Lung (tissue), 12 donors: ENCODE data around the gene RXRB. TPM values are rescaled to one million over a fixed set of nuclear protein-coding genes. Genes with fewer than 3 reads are reported as not detected.

ENCODE experiments used
- ATAC-seq: fragments of 200-7000 bp; cut with Tn5 transposase; one replicate; pipeline ENCODE4 v1.9.1; 2020; ENCODE audit warnings: moderate number of reproducible peaks; ENCODE audit not compliant: insufficient read depth, low FRiP score
- DNase-seq, 3 donors: peaks; one replicate each; pipeline ENCODE4 v3.0.0-alpha.2; 2013 to 2017
- H3K27ac ChIP-seq, 2 donors: one replicate each; pipeline ENCODE4 v1.5.1; 2013; ENCODE audit warnings: mild to moderate bottlenecking in 2 of 2, moderate library complexity in 2 of 2, control low read depth in 1 of 2, inconsistent platforms in 1 of 2, low read depth in 1 of 2, low read length in 1 of 2
- H3K27me3 ChIP-seq, 3 donors: one replicate each; pipeline ENCODE4 v1.5.1; 2013; ENCODE audit warnings: low read length in 2 of 3; ENCODE audit not compliant: control insufficient read depth in 3 of 3, insufficient read depth in 3 of 3
- H3K36me3 ChIP-seq, 4 donors: one replicate each; pipeline ENCODE4 v1.5.1; 2013; ENCODE audit warnings: low read length in 4 of 4, mild to moderate bottlenecking in 1 of 4, moderate library complexity in 1 of 4; ENCODE audit not compliant: control insufficient read depth in 4 of 4, insufficient read depth in 4 of 4
- H3K4me1 ChIP-seq, 5 donors: one replicate each; pipeline ENCODE4 v1.5.1; 2013; ENCODE audit warnings: low read length in 5 of 5, mild to moderate bottlenecking in 2 of 5, moderate library complexity in 1 of 5; ENCODE audit not compliant: control insufficient read depth in 5 of 5, insufficient read depth in 5 of 5
- H3K4me3 ChIP-seq: one replicate; pipeline ENCODE4 v1.5.1; 2013; ENCODE audit warnings: mild to moderate bottlenecking, control low read depth, moderate library complexity
- H3K9ac ChIP-seq, 2 donors: one replicate each; pipeline ENCODE4 v1.5.1; 2013; ENCODE audit warnings: low read length in 2 of 2, control low read depth in 1 of 2; ENCODE audit not compliant: insufficient read depth in 1 of 2
- H3K9me3 ChIP-seq, 4 donors: one replicate each; pipeline ENCODE4 v1.5.1; 2013; ENCODE audit warnings: low read length in 3 of 4, mild to moderate bottlenecking in 1 of 4, moderate library complexity in 1 of 4; ENCODE audit not compliant: control insufficient read depth in 4 of 4, insufficient read depth in 3 of 4
- WGBS, 2 donors: extraction: QIAGEN DNeasy Blood & Tissue Kit; methylation state at CpG; one replicate each; pipeline ENCODE4 v1.1.7; 2013; 5-methylcytosine and 5-hydroxymethylcytosine counted together
- polyA plus RNA-seq, 2 donors: library from polyadenylated mRNA; stranded (reverse); fragments of 200-250 nt; gene quantifications; one replicate each; pipeline ENCODE4 v1.2.1, GENCODE V29; 2013
- total RNA-seq, 2 donors: library from RNA; depleted of rRNA in 1 of 2; stranded (reverse); fragments of >200 nt in 1 of 2; gene quantifications; one replicate each; pipeline ENCODE4 v1.2.1, GENCODE V29; 2014 to 2021
- TF ChIP-seq, protein P1 (sequence below): IDR thresholded peaks from 2 replicates; pipeline ENCODE4 v1.5.1; 2012; ENCODE audit warnings: mild to moderate bottlenecking; ENCODE audit errors: control extremely low read depth, extremely low read depth
- donor health status: control.
- donor health status: control.
- donor health status: Bipolar disorder and iron deficiency.
- donor health status: healthy.
- donor health status: DM: yes; HTN: yes; CAD: no.

The RXRB gene
- total and polyA plus RNA-seq, 4 donors = 27.4 to 38.7 (median 31.1) TPM

DNA sequence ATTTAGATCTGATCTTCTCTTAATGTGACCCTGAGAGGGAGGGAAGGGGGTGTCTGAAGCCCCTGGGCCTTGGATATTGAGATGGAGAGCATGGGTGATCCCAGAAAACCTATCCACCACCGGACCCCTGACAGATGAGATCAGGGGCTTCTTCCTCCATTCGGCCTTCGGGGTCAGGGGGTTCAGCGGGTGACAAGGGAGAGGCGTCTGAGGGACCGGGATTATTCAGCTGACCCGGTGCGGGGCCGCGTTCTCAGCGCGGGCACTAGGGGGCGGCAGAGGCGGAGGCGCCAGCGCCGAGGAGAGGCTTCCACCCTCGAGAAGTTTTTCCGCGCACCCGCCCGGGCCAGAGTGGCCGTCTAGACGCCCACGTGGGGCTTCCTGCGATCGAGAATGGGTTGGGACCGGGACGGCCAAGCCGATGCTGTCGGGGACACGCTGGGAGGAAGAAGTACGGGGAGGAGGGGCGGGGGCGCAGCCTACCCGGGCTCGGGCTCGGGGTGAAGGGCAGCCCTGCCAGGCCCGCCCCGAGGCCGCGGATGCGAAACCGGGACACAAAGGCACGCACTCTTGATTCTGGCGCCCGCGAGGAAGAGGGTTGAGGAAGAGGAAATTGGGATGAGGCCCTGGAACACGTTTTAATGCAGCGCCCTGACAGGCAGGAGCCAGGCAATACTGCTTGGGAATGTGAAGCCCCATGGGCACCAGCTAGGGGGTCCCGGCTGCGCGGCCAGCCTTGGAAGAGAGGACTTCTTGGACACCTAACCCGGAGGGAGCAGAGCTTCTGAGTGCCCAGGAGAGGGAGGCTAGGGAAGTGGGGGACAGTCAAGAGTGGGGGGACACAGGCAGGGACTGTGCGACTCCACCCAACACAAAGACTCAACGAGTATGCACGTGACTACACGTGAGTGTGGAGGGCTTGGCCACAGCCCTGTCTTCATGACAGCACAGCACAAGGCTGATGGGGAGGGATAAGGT lies 38.8 kb downstream of the RXRB start:
- Histone ChIP-seq H3K9ac (no peak overlapping the region), H3K4me1 (peaks cover 0 to 12% (median 0%) of the 10 kb centered on the region in 5 donors), H3K4me3 (no peak overlapping the region), H3K27ac (peak overlapping the region in 1 of 2 donors; percentile 69), H3K9me3 (no peaks in the 10 kb centered on the region), H3K36me3 (no peaks in the 10 kb centered on the region), H3K27me3 (no peaks in the 10 kb centered on the region)
- TF ChIP-seq, protein P1, sequence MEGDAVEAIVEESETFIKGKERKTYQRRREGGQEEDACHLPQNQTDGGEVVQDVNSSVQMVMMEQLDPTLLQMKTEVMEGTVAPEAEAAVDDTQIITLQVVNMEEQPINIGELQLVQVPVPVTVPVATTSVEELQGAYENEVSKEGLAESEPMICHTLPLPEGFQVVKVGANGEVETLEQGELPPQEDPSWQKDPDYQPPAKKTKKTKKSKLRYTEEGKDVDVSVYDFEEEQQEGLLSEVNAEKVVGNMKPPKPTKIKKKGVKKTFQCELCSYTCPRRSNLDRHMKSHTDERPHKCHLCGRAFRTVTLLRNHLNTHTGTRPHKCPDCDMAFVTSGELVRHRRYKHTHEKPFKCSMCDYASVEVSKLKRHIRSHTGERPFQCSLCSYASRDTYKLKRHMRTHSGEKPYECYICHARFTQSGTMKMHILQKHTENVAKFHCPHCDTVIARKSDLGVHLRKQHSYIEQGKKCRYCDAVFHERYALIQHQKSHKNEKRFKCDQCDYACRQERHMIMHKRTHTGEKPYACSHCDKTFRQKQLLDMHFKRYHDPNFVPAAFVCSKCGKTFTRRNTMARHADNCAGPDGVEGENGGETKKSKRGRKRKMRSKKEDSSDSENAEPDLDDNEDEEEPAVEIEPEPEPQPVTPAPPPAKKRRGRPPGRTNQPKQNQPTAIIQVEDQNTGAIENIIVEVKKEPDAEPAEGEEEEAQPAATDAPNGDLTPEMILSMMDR = peak; percentile 87
- ATAC-seq (peak; percentile 91), DNase-seq (peak; percentile 61 to 74 (median 69))
- WGBS, 2 donors = 7 to 8% methylated on average over 58 of the region's 58 CpGs

DNA sequence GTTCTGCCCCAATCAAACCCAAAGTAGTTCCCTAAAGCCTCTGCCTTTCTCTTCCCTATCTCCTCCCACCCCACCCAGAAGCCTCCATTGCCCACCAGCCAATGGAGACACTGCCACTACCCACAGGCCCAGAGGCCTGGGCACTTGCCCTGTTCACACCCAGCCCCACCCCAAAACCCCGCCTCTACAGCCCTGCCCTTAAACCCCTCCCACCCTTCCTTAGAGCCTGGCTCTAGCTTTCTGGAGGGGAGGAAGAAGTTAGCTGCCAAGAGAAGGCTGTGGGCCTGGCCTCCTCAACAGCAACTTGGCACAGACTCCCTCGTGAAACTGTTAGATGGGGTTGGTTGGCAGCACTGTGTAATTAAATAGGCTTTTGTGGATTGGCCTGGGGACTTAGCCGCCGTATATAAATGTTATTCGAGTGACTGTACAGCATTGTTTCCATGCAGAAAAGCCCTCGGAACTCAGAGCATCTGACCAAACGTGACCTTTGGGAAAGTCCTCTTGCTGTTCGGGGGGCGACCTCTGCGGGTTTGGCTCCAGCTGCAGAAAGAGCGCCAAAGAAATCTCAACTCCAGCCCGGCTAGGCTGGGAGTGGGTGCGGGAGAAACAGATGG lies 39.6 kb downstream of the RXRB start:
- Histone ChIP-seq H3K4me3 (no peak overlapping the region), H3K27ac (peak overlapping the region in 1 of 2 donors; percentile 54), H3K27me3 (no peaks in the 10 kb centered on the region), H3K36me3 (no peaks in the 10 kb centered on the region), H3K4me1 (peaks cover 0 to 12% (median 0%) of the 10 kb centered on the region in 5 donors), H3K9me3 (no peaks in the 10 kb centered on the region), H3K9ac (no peak overlapping the region)
- TF ChIP-seq, protein P1 = no peak
- WGBS, 2 donors = 35 to 58% methylated on average over 13 of the region's 13 CpGs
- ATAC-seq = peak; percentile 76
- DNase-seq = peak; percentile 62 to 86 (median 77)

DNA sequence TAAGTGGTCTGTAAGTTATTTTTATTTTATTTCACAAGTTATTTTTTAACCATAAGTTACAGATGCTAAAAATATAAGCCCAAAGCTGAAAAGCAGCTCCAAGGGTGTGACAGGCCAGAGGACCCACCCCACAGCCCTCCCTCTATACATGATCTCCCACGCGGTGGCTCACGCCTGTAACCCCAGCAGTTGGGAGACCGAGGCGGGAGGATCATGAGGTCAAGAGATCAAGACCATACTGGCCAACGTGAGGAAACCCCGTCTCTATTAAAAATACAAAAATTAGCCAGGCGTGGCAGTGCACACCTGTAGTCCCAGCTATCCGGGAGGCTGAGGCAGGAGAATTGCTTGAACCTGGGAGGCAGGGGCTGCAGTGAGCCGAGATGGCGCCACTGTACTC lies 40.4 kb downstream of the RXRB start:
- H3K4me3 ChIP-seq = no peak overlapping the region

More for the DNA sequence above, 40.4 kb downstream of the RXRB start:
- Histone ChIP-seq H3K27ac (no peak overlapping the region), H3K9ac (no peak overlapping the region), H3K27me3 (no peaks in the 10 kb centered on the region), H3K9me3 (no peaks in the 10 kb centered on the region), H3K4me1 (peaks cover 0 to 12% (median 0%) of the 10 kb centered on the region in 5 donors), H3K36me3 (no peaks in the 10 kb centered on the region)
- no peak for DNase-seq
- WGBS, 2 donors = 91 to 95% methylated on average over 11 of the region's 11 CpGs
- no peak for ATAC-seq
- TF ChIP-seq, protein P1 = no peak
